ENCODE measurements around the gene PRELP. TPM values are rescaled to one million over a fixed set of nuclear protein-coding genes. Genes with fewer than 3 reads are reported as not detected.

The PRELP gene
- total RNA-seq, 1 experiment from 2014 or later = not detected

GRCh38 chr1:203453616-203454015 lies 22.0 kb upstream of the PRELP start:
- BruUV-seq (replicated peaks) = no TSS peak
- TF ChIP-seq SIN3A (IDR thresholded peaks at IDR 0.05; ENCODE audit: borderline replicate concordance, insufficient read depth, low read depth, low read length) (no peak), REST (IDR thresholded peaks at IDR 0.05; ENCODE audit: insufficient read depth in 1 of 2, low read depth in 2 of 2, low read length in 1 of 2) (no peak), CTCF (IDR thresholded peaks at IDR 0.05) (no peak), TCF7L2 (IDR thresholded peaks at IDR 0.05; ENCODE audit: low read depth, low read length) (no peak), POLR2AphosphoS5 (IDR thresholded peaks at IDR 0.05; ENCODE audit: low read depth, low read length) (no peak)
- ChIA-PET CTCF (no interaction called here), POLR2A (no interaction called here)
- Histone ChIP-seq H3K4me3 (ENCODE audit: low read depth in 2 of 2, low read length in 2 of 2) (no peak overlapping the region), H3K27me3 (ENCODE audit: control insufficient read depth, insufficient read depth, low read length) (peaks cover 30% of the 10 kb centered on the region), H3K9me3 (ENCODE audit: control insufficient read depth, insufficient read depth, low read depth, low read length) (no peaks in the 10 kb centered on the region), H3K36me3 (ENCODE audit: control insufficient read depth, insufficient read depth, low read length) (no peaks in the 10 kb centered on the region), H3K27ac (ENCODE audit: low read length) (no peak overlapping the region), H3K4me1 (ENCODE audit: control insufficient read depth, insufficient read depth, low read length) (no peaks in the 10 kb centered on the region)
- ATAC-seq = no peak
- DNase-seq (ENCODE audit: low read depth, low spot score) = no peak
- intact Hi-C loops (cut with micrococcal nuclease; ENCODE audit: unreplicated experiment) = no loop called here
- in situ Hi-C loops (cut with HindIII; ENCODE audit: low pct_unique_long_range_greater_than_20kb, low sequenced_read_pairs) = no loop called here

- Histone ChIP-seq H3K27ac (ENCODE audit: low read length) (no peak overlapping the region), H3K36me3 (ENCODE audit: control insufficient read depth, insufficient read depth, low read length) (no peaks in the 10 kb centered on the region), H3K27me3 (ENCODE audit: control insufficient read depth, insufficient read depth, low read length) (peaks cover 22% of the 10 kb centered on the region), H3K9me3 (ENCODE audit: control insufficient read depth, insufficient read depth, low read depth, low read length) (no peaks in the 10 kb centered on the region), H3K4me1 (ENCODE audit: control insufficient read depth, insufficient read depth, low read length) (no peaks in the 10 kb centered on the region), H3K4me3 (ENCODE audit: low read depth in 2 of 2, low read length in 2 of 2) (no peak overlapping the region)
- in situ Hi-C loops (cut with HindIII; ENCODE audit: low pct_unique_long_range_greater_than_20kb, low sequenced_read_pairs) (no loop called here), intact Hi-C loops (cut with micrococcal nuclease; ENCODE audit: unreplicated experiment) (no loop called here)
- ChIA-PET POLR2A (no interaction called here), CTCF (no interaction called here)
- TF ChIP-seq SIN3A (IDR thresholded peaks at IDR 0.05; ENCODE audit: borderline replicate concordance, insufficient read depth, low read depth, low read length) = no peak
- TF ChIP-seq CTCF (IDR thresholded peaks at IDR 0.05) = no peak
- no peak for TF ChIP-seq TCF7L2 (IDR thresholded peaks at IDR 0.05; ENCODE audit: low read depth, low read length)
- TF ChIP-seq REST (IDR thresholded peaks at IDR 0.05; ENCODE audit: insufficient read depth in 1 of 2, low read depth in 2 of 2, low read length in 1 of 2) = no peak
- TF ChIP-seq POLR2AphosphoS5 (IDR thresholded peaks at IDR 0.05; ENCODE audit: low read depth, low read length) = no peak
- DNase-seq (ENCODE audit: low read depth, low spot score) (no peak), ATAC-seq (no peak)
- BruUV-seq (replicated peaks) = no TSS peak
Observed at GRCh38 chr1:203454986-203455471, 20.6 kb upstream of the PRELP start.
